Astrocyte (in vitro differentiated cells and primary cell): Measurements from ENCODE around the gene CDC42EP4. TPM values are rescaled to one million over a fixed set of nuclear protein-coding genes. Genes with fewer than 3 reads are reported as not detected.

Experiments
- DNase-seq: peaks from one replicate; pipeline ENCODE4 v3.0.0-alpha.2; 2010; ENCODE audit warnings: low read depth
- FAIRE-seq: peaks from 2 replicates; lab custom pipeline; 2011; peaks lifted over from hg19 to GRCh38; lab: Jason Lieb, UNC
- H2AFZ ChIP-seq: 2 replicates; pipeline ENCODE4 v1.6.0; 2012; ENCODE audit warnings: low read depth, low read length, inconsistent platforms
- H3K27ac ChIP-seq: 2 replicates; pipeline ENCODE4 v1.5.1; 2011; ENCODE audit warnings: low read depth, low read length, inconsistent platforms
- H3K27me3 ChIP-seq: 2 replicates; pipeline ENCODE4 v1.6.0; 2011; ENCODE audit warnings: low read length, inconsistent platforms; ENCODE audit not compliant: insufficient read depth
- H3K36me3 ChIP-seq: 2 replicates; pipeline ENCODE4 v1.5.1; 2011; ENCODE audit warnings: low read length, inconsistent platforms; ENCODE audit not compliant: insufficient read depth
- H3K4me1 ChIP-seq: 2 replicates; pipeline ENCODE4 v1.5.1; 2011; ENCODE audit warnings: low read length, inconsistent platforms; ENCODE audit not compliant: insufficient read depth
- H3K4me2 ChIP-seq: 2 replicates; pipeline ENCODE4 v1.6.0; 2012; ENCODE audit warnings: low read length, inconsistent platforms
- H3K4me3 ChIP-seq: 2 replicates; pipeline ENCODE4 v1.5.1; 2011; ENCODE audit warnings: low read depth, mild to moderate bottlenecking, low read length, inconsistent platforms; ENCODE audit not compliant: insufficient read depth
- H3K79me2 ChIP-seq: 2 replicates; pipeline ENCODE4 v1.6.0; 2012; ENCODE audit warnings: mild to moderate bottlenecking, low read length, inconsistent platforms; ENCODE audit not compliant: insufficient read depth
- H3K9ac ChIP-seq: 2 replicates; pipeline ENCODE4 v1.6.0; 2012; ENCODE audit warnings: mild to moderate bottlenecking, low read length, inconsistent platforms
- H3K9me3 ChIP-seq: 2 replicates; pipeline ENCODE4 v1.5.1; 2012; ENCODE audit warnings: low read depth, mild to moderate bottlenecking, low read length, inconsistent platforms; ENCODE audit not compliant: insufficient read depth
- H4K20me1 ChIP-seq: 2 replicates; pipeline ENCODE4 v1.6.0; 2012; ENCODE audit warnings: low read length, inconsistent platforms; ENCODE audit not compliant: insufficient read depth
- H3K27ac Mint-ChIP-seq: one replicate; pipeline ENCODE4 v1.8.0; 2021; ENCODE audit warnings: mild to moderate bottlenecking, mixed read lengths; ENCODE audit not compliant: unreplicated experiment
- H3K27me3 Mint-ChIP-seq: one replicate; pipeline ENCODE4 v1.8.0; 2021; ENCODE audit warnings: low read depth, mixed read lengths; ENCODE audit not compliant: unreplicated experiment
- H3K36me3 Mint-ChIP-seq: one replicate; pipeline ENCODE4 v1.8.0; 2021; ENCODE audit warnings: low read depth, mixed read lengths; ENCODE audit not compliant: unreplicated experiment
- H3K4me1 Mint-ChIP-seq: one replicate; pipeline ENCODE4 v1.8.0; 2021; ENCODE audit warnings: low read depth, mixed read lengths; ENCODE audit not compliant: unreplicated experiment
- H3K4me3 Mint-ChIP-seq: one replicate; pipeline ENCODE4 v1.8.0; 2021; ENCODE audit warnings: mild to moderate bottlenecking, moderate library complexity, mixed read lengths; ENCODE audit not compliant: unreplicated experiment
- H3K9me3 Mint-ChIP-seq: one replicate; pipeline ENCODE4 v1.8.0; 2021; ENCODE audit warnings: mild to moderate bottlenecking, mixed read lengths; ENCODE audit not compliant: unreplicated experiment
- EZH2 ChIP-seq: IDR thresholded peaks from 2 replicates; pipeline ENCODE4 v1.6.1; 2012; ENCODE audit warnings: mild to moderate bottlenecking, low read length, inconsistent platforms; ENCODE audit not compliant: insufficient read depth
- total RNA-seq: library from RNA; stranded (reverse); gene quantifications from 2 replicates; pipeline ENCODE4 v1.2.1, GENCODE V29; 2021
- TF ChIP-seq, protein P1 (sequence below): IDR thresholded peaks from 2 replicates; pipeline ENCODE4 v1.5.1; 2011; ENCODE audit warnings: low read depth, mild to moderate bottlenecking, inconsistent platforms, low read length, moderate library complexity; ENCODE audit not compliant: insufficient read depth

Gene CDC42EP4
- total RNA-seq, 1 donor from 2014 or later: 15.8 TPM

DNA sequence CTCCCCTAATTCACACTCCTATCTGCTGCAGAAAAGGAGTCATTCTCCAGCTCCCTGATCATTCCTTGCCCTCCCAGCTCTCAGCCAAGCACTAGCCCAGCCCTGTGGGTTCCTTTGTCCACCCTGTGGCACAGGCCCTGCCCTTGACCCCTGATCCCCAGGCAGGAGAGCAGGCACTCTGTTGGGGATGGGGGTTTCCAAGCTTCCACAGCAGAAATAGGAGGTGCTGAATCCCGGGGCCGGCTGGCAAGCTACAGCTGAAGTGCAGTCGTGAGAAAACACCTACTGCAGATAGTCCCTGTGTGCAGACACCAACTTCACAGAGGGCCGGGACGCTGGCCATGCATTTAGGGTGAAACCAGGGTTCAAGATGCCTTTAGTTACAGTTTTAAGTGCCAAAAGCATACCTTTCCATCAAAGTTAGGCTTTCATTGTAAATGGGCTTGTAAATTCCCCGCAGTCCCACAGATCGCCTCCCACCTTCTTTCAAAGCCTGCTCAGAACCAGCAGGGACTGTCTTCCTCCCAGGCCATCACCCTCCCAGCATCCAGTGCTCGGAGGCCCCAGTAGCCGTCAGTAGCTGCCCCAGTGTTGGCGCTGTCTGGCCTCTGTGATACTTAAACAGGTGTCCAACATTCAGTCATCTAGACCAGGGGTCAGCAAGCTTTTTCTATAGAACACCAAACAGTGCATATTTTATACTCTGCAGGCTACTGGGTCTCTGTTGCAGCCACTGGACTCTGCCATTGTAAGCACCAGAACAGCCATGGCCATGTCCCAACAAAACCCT, 60.8 kb downstream of the CDC42EP4 start:
- Mint-ChIP-seq H3K4me3 (no peak overlapping the region), H3K27ac (no peak overlapping the region), H3K4me1 (no peaks in the 10 kb centered on the region), H3K36me3 (peaks cover 2% of the 10 kb centered on the region), H3K9me3 (no peaks in the 10 kb centered on the region), H3K27me3 (peaks cover 28% of the 10 kb centered on the region)
- TF ChIP-seq, protein P1, sequence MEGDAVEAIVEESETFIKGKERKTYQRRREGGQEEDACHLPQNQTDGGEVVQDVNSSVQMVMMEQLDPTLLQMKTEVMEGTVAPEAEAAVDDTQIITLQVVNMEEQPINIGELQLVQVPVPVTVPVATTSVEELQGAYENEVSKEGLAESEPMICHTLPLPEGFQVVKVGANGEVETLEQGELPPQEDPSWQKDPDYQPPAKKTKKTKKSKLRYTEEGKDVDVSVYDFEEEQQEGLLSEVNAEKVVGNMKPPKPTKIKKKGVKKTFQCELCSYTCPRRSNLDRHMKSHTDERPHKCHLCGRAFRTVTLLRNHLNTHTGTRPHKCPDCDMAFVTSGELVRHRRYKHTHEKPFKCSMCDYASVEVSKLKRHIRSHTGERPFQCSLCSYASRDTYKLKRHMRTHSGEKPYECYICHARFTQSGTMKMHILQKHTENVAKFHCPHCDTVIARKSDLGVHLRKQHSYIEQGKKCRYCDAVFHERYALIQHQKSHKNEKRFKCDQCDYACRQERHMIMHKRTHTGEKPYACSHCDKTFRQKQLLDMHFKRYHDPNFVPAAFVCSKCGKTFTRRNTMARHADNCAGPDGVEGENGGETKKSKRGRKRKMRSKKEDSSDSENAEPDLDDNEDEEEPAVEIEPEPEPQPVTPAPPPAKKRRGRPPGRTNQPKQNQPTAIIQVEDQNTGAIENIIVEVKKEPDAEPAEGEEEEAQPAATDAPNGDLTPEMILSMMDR: no peak
- TF ChIP-seq EZH2: no peak
- H3K4me2 ChIP-seq: no peak overlapping the region
- H4K20me1 ChIP-seq: no peaks in the 10 kb centered on the region
- H3K27ac ChIP-seq: no peak overlapping the region
- no peak overlapping the region for H2AFZ ChIP-seq
- no peaks in the 10 kb centered on the region for H3K9me3 ChIP-seq
- no peaks in the 10 kb centered on the region for H3K27me3 ChIP-seq
- no peaks in the 10 kb centered on the region for H3K4me1 ChIP-seq
- H3K9ac ChIP-seq: no peak overlapping the region
- no peaks in the 10 kb centered on the region for H3K79me2 ChIP-seq
- no peak for DNase-seq
- H3K36me3 ChIP-seq: no peaks in the 10 kb centered on the region
- H3K4me3 ChIP-seq: no peak overlapping the region
- FAIRE-seq: no peak

DNA sequence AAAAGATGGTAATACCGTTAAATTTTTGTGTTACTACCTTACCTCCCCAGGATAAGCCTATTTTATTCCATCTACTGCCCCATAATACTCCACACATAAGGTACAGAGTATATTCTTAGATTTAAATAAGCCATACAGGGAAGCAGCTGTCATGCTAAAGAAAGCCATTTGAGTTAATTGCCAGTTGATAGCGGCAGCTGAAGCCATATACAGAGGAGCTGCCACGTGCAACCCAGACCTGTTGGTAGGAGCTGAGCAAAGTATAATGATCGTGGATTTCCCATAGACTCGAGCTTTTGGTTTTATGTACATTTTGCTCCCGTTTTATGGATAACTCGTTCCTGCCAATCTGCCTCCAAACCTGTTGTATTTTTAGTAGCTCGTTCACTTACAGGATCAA, 62.1 kb downstream of the CDC42EP4 start:
- Histone ChIP-seq H4K20me1 (no peaks in the 10 kb centered on the region), H2AFZ (no peak overlapping the region), H3K9me3 (no peaks in the 10 kb centered on the region), H3K27me3 (no peaks in the 10 kb centered on the region), H3K4me2 (no peak overlapping the region), H3K9ac (no peak overlapping the region), H3K4me3 (no peak overlapping the region), H3K36me3 (peaks cover 3% of the 10 kb centered on the region), H3K4me1 (no peaks in the 10 kb centered on the region), H3K27ac (no peak overlapping the region), H3K79me2 (no peaks in the 10 kb centered on the region)
- FAIRE-seq: no peak
- no peaks in the 10 kb centered on the region for H3K9me3 Mint-ChIP-seq
- no peak for DNase-seq
- H3K27ac Mint-ChIP-seq: no peak overlapping the region
- H3K4me1 Mint-ChIP-seq: no peaks in the 10 kb centered on the region
- no peak overlapping the region for H3K4me3 Mint-ChIP-seq
- peaks cover 2% of the 10 kb centered on the region for H3K36me3 Mint-ChIP-seq
- H3K27me3 Mint-ChIP-seq: peaks cover 25% of the 10 kb centered on the region
- TF ChIP-seq, protein P1: no peak
- no peak for TF ChIP-seq EZH2

DNA sequence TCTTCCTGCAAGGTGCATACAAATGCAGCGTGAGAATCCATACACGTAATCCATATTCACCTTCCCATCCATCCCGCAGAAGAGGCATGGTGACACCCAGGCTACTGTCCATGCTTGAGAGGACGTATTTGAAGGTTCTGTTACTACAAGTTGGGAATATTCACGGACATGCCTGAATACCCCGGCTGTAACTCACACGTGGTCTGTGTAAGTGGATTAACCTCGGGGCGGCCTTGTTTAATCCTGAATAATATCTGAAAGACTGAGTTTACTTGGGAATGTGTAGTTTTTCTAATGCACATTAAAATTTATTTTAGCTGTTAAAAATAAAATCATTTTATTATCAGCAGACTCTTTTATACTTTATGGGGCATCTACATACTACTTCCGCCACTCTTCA, 63.3 kb downstream of the CDC42EP4 start:
- H3K4me3 ChIP-seq: no peak overlapping the region
- no peak overlapping the region for H3K9ac ChIP-seq
- FAIRE-seq: no peak
- H3K9me3 Mint-ChIP-seq: no peaks in the 10 kb centered on the region
- DNase-seq: no peak
- TF ChIP-seq, protein P1: no peak
- TF ChIP-seq EZH2: no peak
- H3K27ac Mint-ChIP-seq: no peak overlapping the region
- H3K36me3 ChIP-seq: peaks cover 9% of the 10 kb centered on the region
- H3K4me3 Mint-ChIP-seq: no peak overlapping the region
- no peaks in the 10 kb centered on the region for H3K4me1 ChIP-seq
- peaks cover 18% of the 10 kb centered on the region for H3K27me3 Mint-ChIP-seq
- H3K4me1 Mint-ChIP-seq: no peaks in the 10 kb centered on the region
- H2AFZ ChIP-seq: no peak overlapping the region
- peaks cover 2% of the 10 kb centered on the region for H3K36me3 Mint-ChIP-seq
- no peaks in the 10 kb centered on the region for H3K79me2 ChIP-seq
- H3K9me3 ChIP-seq: no peaks in the 10 kb centered on the region
- no peaks in the 10 kb centered on the region for H4K20me1 ChIP-seq
- H3K27me3 ChIP-seq: no peaks in the 10 kb centered on the region
- no peak overlapping the region for H3K4me2 ChIP-seq
- no peak overlapping the region for H3K27ac ChIP-seq
